ENCODE measurements around the gene ALKBH4. TPM values are rescaled to one million over a fixed set of nuclear protein-coding genes. Genes with fewer than 3 reads are reported as not detected.
A peak's percentile ranks its signal among the peaks of the same experiment; 100 is the strongest.

Gene ALKBH4

DNA sequence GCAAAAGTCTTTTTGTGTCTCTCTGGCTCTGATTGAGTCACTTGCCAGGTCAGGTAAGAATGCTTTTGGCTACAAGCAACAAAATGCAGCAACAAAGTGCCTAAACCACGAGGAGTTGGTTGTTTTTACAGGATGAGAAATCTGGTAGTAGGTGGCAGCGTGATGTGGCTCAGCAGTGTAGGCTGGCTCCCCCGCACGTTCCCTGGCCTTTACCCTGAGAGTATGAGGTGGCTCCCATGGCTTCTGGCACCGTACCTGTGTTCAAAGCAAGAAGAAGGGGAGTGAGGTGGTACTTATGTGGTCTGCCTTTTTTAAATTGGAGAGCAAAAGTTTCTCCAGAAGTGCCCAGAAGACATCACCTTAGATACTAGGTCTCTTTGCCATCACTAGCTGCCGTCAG lies 56.8 kb downstream of the ALKBH4 start:
- no peak overlapping the region for H3K4me3 ChIP-seq (replicated peaks; ENCODE audit: insufficient read depth, low read length)
- no peak for DNase-seq (ENCODE audit: low read depth in 1 of 2, low spot score in 1 of 2)
- H3K27me3 ChIP-seq (ENCODE audit: insufficient read depth, poor library complexity, severe bottlenecking): no peaks in the 10 kb centered on the region
- no peak overlapping the region for H3K27ac ChIP-seq (replicated peaks)
- TF ChIP-seq SPI1 (IDR thresholded peaks at IDR 0.05; ENCODE audit: borderline replicate concordance, low read depth) (no peak), GABPA (IDR thresholded peaks at IDR 0.05; ENCODE audit: low read depth) (no peak), POLR2AphosphoS5 (IDR thresholded peaks at IDR 0.05; ENCODE audit: low read depth) (no peak)
- TF ChIP-seq, protein P1, sequence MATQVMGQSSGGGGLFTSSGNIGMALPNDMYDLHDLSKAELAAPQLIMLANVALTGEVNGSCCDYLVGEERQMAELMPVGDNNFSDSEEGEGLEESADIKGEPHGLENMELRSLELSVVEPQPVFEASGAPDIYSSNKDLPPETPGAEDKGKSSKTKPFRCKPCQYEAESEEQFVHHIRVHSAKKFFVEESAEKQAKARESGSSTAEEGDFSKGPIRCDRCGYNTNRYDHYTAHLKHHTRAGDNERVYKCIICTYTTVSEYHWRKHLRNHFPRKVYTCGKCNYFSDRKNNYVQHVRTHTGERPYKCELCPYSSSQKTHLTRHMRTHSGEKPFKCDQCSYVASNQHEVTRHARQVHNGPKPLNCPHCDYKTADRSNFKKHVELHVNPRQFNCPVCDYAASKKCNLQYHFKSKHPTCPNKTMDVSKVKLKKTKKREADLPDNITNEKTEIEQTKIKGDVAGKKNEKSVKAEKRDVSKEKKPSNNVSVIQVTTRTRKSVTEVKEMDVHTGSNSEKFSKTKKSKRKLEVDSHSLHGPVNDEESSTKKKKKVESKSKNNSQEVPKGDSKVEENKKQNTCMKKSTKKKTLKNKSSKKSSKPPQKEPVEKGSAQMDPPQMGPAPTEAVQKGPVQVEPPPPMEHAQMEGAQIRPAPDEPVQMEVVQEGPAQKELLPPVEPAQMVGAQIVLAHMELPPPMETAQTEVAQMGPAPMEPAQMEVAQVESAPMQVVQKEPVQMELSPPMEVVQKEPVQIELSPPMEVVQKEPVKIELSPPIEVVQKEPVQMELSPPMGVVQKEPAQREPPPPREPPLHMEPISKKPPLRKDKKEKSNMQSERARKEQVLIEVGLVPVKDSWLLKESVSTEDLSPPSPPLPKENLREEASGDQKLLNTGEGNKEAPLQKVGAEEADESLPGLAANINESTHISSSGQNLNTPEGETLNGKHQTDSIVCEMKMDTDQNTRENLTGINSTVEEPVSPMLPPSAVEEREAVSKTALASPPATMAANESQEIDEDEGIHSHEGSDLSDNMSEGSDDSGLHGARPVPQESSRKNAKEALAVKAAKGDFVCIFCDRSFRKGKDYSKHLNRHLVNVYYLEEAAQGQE (IDR thresholded peaks at IDR 0.05; ENCODE audit: insufficient replicate concordance, low read depth): no peak
- TF ChIP-seq, protein P2, sequence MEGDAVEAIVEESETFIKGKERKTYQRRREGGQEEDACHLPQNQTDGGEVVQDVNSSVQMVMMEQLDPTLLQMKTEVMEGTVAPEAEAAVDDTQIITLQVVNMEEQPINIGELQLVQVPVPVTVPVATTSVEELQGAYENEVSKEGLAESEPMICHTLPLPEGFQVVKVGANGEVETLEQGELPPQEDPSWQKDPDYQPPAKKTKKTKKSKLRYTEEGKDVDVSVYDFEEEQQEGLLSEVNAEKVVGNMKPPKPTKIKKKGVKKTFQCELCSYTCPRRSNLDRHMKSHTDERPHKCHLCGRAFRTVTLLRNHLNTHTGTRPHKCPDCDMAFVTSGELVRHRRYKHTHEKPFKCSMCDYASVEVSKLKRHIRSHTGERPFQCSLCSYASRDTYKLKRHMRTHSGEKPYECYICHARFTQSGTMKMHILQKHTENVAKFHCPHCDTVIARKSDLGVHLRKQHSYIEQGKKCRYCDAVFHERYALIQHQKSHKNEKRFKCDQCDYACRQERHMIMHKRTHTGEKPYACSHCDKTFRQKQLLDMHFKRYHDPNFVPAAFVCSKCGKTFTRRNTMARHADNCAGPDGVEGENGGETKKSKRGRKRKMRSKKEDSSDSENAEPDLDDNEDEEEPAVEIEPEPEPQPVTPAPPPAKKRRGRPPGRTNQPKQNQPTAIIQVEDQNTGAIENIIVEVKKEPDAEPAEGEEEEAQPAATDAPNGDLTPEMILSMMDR (IDR thresholded peaks at IDR 0.05; ENCODE audit: insufficient read depth, low read length): no peak

Small RNA genes within 50 kb of the gene (microRNA-seq; reads per million reads assigned to microRNA genes)
- gene MIR4467 (not detected), gene MIR5090 (3.0 reads per million, percentile 3 among the genes with 10 or more reads in this experiment)

All from HL-60 (cell line).